ENCODE results near the gene ZNRD2. TPM values are rescaled to one million over a fixed set of nuclear protein-coding genes. Genes with fewer than 3 reads are reported as not detected.

Gene ZNRD2
- total and polyA plus RNA-seq, 10 of the 15 experiments (the other 5 are each of a cell fraction or from before 2014, with no cell fraction given) = 7.9 to 111 (median 55.4) TPM

DNA sequence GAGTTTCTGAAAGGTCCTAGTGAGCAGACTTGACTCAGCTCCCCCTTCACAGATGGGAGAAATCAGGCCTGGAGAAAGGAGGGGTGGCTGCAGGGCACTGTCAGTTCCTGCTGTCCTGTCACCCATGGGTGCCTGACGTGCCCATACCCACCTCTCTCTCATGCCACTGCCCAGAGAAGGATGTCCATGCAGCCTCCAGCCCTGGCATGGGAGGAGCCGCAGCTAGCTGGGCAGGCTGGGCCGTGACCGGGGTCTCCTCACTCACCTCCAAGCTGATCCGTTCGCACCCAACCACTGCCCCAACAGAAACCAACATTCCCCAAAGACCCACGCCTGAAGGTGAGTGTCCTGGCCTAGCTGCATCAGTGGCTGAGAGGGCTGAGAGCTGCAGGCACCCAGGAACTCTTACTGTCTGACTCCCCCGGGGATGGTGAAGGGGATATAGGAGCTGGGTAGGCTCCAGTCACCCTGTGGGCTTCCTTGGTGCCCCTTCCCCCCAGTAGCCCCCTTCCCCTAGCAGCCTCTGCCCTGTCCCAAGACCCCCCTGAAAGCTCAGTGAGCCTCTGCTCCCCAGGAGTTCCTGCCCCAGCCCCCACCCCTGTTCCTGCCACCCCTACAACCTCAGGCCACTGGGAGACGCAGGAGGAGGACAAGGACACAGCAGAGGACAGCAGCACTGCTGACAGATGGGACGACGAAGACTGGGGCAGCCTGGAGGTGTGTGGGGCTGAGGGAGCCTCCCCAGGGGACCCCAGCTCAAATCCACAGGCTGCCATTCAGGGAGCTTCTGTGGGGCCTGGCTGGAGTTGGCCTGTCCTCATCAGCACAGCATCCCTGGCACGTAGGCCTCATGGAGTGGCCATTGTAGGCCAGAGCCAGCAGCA, 33.6 kb upstream of the ZNRD2 start:
- no peak overlapping the region for H3K9ac ChIP-seq (ENCODE audit: control insufficient read depth, insufficient read depth, low read length)
- no peak for TF ChIP-seq FOS (IDR thresholded peaks at IDR 0.05; ENCODE audit: borderline replicate concordance, extremely low read depth, insufficient read length)
- TF ChIP-seq, protein P1, sequence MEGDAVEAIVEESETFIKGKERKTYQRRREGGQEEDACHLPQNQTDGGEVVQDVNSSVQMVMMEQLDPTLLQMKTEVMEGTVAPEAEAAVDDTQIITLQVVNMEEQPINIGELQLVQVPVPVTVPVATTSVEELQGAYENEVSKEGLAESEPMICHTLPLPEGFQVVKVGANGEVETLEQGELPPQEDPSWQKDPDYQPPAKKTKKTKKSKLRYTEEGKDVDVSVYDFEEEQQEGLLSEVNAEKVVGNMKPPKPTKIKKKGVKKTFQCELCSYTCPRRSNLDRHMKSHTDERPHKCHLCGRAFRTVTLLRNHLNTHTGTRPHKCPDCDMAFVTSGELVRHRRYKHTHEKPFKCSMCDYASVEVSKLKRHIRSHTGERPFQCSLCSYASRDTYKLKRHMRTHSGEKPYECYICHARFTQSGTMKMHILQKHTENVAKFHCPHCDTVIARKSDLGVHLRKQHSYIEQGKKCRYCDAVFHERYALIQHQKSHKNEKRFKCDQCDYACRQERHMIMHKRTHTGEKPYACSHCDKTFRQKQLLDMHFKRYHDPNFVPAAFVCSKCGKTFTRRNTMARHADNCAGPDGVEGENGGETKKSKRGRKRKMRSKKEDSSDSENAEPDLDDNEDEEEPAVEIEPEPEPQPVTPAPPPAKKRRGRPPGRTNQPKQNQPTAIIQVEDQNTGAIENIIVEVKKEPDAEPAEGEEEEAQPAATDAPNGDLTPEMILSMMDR (IDR thresholded peaks at IDR 0.05 in 2 of 3, conservative IDR thresholded peaks at IDR 0.05 in 1 of 3; ENCODE audit: control insufficient read depth in 2 of 3, extremely low read depth in 1 of 3, insufficient read depth in 1 of 3, low read depth in 3 of 3, low read length in 3 of 3) = no peak
- TF ChIP-seq, protein P2, sequence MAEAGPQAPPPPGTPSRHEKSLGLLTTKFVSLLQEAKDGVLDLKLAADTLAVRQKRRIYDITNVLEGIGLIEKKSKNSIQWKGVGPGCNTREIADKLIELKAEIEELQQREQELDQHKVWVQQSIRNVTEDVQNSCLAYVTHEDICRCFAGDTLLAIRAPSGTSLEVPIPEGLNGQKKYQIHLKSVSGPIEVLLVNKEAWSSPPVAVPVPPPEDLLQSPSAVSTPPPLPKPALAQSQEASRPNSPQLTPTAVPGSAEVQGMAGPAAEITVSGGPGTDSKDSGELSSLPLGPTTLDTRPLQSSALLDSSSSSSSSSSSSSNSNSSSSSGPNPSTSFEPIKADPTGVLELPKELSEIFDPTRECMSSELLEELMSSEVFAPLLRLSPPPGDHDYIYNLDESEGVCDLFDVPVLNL (IDR thresholded peaks at IDR 0.05; ENCODE audit: low read depth, low read length) = no peak
- FAIRE-seq = no peak

More for the DNA sequence above, 33.6 kb upstream of the ZNRD2 start:
- 83% methylated on average over 12 of the region's 12 CpGs for WGBS (ENCODE audit: insufficient coverage, insufficient replicate concordance, low lambda C conversion rate, missing lambda C conversion rate)
- no peaks in the 10 kb centered on the region for H3K79me2 ChIP-seq (ENCODE audit: control insufficient read depth, insufficient read depth, low read length)
- ChIA-PET SMC1A (ENCODE audit: uncharacterized antibody, unreplicated experiment) (no interaction called here), RAD21 (ENCODE audit: unreplicated experiment) (interaction anchor here (0.6 kb wide), 2 partner anchors 15 to 27 kb away, joined by 3 to 4 read pairs; no protein-coding TSS in a partner anchor), POLR2A (interaction anchor here (1.0 kb wide), 2 partner anchors 10 to 12 kb away, joined by 3 to 5 read pairs; partner anchors contain the start of gene SCYL1), CTCF (no interaction called here)
- H3K4me2 ChIP-seq (ENCODE audit: control insufficient read depth, insufficient read depth) = no peak overlapping the region
- H4K20me1 ChIP-seq (ENCODE audit: control insufficient read depth, insufficient read depth) = no peaks in the 10 kb centered on the region
- intact Hi-C loops (cut with micrococcal nuclease; ENCODE audit: unreplicated experiment) = no loop called here
- H3K27me3 ChIP-seq (replicated peaks in 1 of 2; ENCODE audit: control insufficient read depth in 2 of 2, insufficient read depth in 2 of 2, low read length in 1 of 2) = no peaks in the 10 kb centered on the region
- no peak overlapping the region for H3K4me3 ChIP-seq
- H3K4me1 ChIP-seq (ENCODE audit: control insufficient read depth, insufficient read depth, low read length) = peaks cover 6% of the 10 kb centered on the region
- peaks cover 10 to 13% of the 10 kb centered on the region in 2 experiments for H3K36me3 ChIP-seq (ENCODE audit: control insufficient read depth in 2 of 2, insufficient read depth in 2 of 2, low read length in 1 of 2)
- in situ Hi-C loops (cut with MboI) = no loop called here
- H3K27ac ChIP-seq (ENCODE audit: control insufficient read depth, insufficient read depth) = no peak overlapping the region
- no TSS peak for BruUV-seq (replicated peaks)
- no peaks in the 10 kb centered on the region for H3K9me3 ChIP-seq (replicated peaks; ENCODE audit: control insufficient read depth, insufficient read depth, low read length)
- DNase-seq (ENCODE audit: low read depth, low spot score) (no peak), ATAC-seq (no peak)
- H2AFZ ChIP-seq (ENCODE audit: control insufficient read depth, low read depth, low read length) = no peak overlapping the region
